ENCODE results near the gene PLEKHB2.
"Not testable (repeated sequence)": the region's sequence is repeated elsewhere in the genome, so short reads cannot be mapped to it uniquely, and the experiment has no call there.

PLEKHB2 gene, protein sequence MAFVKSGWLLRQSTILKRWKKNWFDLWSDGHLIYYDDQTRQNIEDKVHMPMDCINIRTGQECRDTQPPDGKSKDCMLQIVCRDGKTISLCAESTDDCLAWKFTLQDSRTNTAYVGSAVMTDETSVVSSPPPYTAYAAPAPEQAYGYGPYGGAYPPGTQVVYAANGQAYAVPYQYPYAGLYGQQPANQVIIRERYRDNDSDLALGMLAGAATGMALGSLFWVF

GRCh38 chr2:131105156-131105949, at the start of gene PLEKHB2:
Gene PLEKHB2, plus strand, starts transcription at chr2:131105336. Its CDS starts 15,606 bp downstream, at chr2:131120942.
- no peak for FAIRE-seq

DNA sequence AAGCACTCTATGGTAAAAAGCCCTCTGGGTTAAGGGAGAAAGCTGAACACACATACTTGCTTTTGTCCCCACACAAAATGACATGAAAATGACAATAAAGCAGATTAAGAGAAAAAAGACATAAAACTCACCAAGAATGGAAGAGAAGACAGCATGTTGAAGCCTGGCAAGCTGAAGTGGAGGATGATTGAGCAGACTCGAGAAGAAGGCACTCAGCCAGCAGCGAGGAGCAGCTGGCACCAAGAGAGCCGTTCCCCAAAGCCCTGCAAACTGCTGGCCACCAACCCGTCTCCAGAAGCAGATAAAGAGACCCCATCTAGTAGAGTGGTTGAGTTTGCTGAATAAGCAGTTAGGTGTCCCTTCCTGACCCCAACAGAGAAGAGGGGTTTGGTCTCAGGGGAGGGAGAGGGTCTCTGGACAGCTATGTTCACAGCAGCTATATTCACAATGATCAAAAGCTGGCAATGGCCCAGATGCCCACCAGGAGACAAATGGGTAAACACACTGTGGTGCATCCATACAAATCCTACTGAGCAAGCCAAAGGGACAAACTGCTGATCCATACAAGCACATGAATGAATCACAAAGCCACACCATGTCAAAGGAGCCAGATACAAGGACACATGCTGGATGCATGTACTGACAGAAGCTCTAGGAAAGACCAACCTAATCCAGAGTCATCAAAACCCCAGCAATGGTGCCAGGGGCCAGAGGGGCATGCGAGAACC, 48.8 kb upstream of the PLEKHB2 start:
- FAIRE-seq = no peak

GRCh38 chr2:131056932-131057287, 48.2 kb upstream of the PLEKHB2 start:
- FAIRE-seq = no peak

GRCh38 chr2:131058214-131058843, 46.8 kb upstream of the PLEKHB2 start:
- no peak for FAIRE-seq

DNA sequence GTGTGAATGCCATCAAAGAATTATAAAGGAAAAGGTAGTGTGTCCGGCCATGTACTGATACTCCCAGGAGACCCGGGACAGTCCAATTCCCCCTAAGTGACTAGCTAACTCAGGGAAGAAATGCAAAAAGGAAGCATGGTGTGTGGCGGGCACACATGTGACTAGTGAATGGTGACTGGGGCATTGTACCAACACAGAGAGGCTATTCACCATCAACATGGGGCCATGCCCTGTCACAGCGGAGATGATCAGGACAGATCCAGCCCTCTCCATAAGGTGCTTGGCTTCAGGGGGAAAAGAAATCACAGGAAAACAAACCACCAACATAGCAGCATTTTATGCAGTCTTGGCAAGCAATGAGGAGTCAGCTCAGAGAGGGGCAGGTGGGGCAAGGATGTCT, 46.2 kb upstream of the PLEKHB2 start:
- no peak for FAIRE-seq

- FAIRE-seq = no peak
Observed at GRCh38 chr2:131063501-131064283, 41.4 kb upstream of the PLEKHB2 start.

DNA sequence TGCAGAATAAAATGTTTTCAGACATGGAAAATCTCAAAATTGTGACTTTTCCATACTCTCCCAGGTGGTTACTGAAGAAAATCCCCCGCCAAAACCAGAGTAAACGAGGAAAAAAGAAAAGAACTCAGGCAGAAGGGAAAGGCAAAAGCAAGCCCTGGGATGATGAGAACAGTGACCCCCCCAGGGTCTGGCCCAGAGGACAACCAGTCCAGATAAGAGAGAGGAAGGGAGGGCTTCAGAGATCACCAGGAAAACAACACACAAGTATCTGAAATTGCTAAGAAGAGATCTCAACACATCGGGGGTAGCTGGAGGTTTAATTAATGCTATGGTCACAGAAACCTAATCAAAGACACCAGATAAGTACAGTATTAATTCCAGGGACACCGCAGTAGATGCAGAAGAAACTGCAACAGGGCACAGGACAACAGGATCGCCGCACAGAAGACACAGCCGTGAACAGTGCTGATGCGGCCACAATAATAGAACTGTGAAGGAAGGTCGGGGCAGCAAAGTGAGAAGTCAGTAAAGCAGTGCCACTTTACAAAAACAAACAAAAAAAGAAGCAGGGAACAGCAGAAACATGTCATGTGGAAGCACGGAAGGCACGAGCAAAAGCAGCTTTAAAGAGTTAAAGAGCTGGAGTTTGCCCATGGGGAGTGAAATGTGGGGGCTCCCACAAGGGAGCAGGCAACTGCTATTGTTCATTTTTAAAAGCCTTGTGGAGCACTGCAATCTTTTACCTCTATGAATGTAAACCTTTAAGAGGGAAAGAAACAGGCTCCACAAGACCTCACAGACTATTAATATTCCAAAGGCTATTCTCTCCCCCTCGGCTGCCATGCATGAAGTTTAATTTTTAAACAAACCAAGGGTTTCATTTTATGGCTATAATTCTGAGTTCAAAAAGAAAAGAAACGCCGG, 40.3 kb upstream of the PLEKHB2 start:
- FAIRE-seq = no peak

- FAIRE-seq = no peak
Observed at GRCh38 chr2:131067465-131068125, 37.5 kb upstream of the PLEKHB2 start.

DNA sequence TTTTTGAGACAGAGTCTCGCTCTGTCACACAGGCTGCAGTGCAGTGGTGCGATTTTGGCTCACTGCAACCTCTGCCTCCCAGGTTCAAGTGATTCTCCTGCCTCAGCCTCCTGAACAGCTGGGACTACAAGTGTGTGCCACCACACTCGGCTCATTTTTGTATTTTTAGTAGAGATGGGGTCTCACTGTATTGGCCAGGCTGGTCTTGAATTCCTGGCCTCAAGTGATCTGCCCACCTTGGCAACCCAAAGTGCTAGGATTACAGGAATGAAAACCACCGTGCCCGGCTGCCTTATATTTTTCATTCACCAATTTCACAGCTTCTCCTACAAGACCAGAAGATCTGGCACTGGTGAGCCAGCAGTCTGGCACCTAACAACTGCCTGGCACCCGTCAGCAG, 37.0 kb upstream of the PLEKHB2 start:
- not testable (repeated sequence) for FAIRE-seq

DNA sequence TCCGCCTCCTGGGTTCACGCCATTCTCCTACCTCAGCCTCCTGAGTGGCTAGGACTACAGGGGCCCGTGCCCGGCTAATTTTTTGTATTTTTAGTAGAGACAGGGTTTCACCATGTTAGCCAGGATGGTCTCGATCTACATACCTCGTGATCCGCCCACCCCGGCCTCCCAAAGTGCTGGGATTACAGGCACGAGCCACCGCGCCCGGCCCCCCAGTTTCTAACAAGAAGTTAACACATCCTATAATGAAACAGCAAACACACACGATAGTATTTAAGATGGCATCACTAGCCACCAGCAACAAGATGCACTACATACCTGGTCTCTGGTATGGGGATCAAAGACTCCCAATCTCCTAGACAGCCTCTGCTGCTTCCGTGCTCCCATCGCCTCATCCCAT, 29.6 kb upstream of the PLEKHB2 start:
- not testable (repeated sequence) for FAIRE-seq

DNA sequence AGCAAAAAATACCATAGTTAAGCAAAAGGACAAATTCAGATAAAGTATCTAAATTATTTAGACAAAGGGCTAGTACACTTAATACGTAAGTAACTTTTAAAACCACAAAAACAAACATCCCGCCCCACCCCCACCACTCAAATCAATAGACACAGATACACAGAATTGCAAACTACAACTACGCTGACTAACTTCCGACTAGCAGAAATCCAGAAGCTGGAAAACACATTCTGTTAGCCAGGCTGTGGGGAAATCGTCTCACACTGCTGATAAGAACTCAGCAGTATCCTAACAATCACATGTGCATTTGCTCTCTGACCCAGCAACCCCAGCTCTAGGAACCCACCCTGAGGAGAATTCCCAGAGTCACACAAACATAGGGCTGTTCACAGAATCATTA, 28.4 kb upstream of the PLEKHB2 start:
- no peak for FAIRE-seq

DNA sequence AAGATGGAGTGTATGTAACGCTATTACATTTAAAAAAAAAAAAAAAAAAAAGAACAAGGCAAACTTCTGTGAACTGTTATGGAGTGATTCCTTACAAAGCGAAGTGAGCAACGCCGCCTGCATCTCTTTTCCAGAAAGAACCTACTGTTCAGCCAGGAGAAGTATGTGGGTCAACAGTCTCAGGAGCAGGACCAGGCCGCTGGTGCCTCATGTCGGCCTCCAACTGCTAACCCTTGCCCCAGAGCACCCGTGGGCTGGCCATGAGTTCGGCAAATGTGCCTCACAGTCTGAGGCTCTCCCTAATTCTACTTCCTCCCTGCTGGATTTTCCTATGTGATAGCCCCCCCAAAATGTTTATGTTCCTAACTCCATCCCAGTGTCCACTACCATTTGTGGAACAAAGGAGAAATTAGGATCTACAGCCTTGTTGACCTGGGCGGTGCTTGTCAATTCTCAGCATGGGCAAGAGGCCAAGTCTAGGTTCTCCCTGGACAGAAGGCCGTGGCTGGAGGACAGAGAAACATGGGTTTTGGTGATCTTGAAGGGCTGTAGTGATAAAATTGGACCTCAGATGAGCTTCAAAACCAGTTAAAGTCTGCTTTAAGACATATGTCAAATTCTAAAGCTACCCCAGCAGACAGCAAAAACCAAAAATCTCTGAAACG, 27.8 kb upstream of the PLEKHB2 start:
- FAIRE-seq = no peak

DNA sequence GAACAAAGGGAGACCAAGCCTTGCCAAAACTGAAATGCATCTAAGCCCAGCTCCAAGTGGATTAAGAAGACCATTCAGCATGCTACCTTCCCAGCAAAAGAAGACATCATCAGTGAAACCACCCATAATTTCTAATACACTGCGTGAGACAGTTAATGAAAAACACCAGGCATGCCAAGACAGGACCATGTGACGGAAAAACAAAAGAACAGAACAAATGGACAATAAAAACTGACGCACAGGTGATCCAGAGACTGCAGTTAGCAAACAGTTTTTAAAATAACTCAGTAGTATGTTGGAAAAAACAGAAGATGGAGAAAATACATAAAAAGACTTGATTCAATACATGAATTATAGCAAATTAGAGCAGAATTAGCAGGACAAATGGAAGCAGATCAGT, 27.2 kb upstream of the PLEKHB2 start:
- FAIRE-seq = no peak

- FAIRE-seq = not testable (repeated sequence)
Observed at GRCh38 chr2:131079931-131080330, 25.2 kb upstream of the PLEKHB2 start.

GRCh38 chr2:131081190-131081589, 23.9 kb upstream of the PLEKHB2 start:
- no peak for FAIRE-seq

- no peak for FAIRE-seq
Observed at GRCh38 chr2:131085646-131086045, 19.5 kb upstream of the PLEKHB2 start.

DNA sequence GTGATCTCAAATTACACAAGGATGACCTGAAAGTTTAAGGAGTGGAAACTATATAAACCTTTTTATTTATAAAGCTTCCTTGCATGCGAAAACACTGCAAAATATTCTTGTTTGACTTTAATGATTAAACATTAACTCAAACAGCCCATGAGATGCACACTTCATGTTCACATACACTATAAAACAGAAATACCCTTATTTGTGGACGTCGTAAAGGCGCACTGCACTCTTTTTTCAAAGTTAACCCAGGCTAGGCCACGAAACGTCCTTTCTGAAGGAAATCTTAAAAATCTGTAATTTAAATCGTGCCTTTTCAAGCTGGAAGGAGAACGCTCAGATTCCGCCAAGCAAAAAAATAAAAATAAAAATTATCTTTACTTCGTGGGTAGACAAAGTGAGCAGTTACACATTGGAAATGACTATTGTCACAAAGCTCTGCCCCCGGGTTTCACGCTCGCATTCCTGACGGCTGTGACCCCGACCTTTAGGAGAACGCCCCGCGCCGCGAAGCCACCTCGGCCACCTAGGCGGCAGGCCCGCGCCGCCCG, 12.6 kb upstream of the PLEKHB2 start:
- no peak for FAIRE-seq

DNA sequence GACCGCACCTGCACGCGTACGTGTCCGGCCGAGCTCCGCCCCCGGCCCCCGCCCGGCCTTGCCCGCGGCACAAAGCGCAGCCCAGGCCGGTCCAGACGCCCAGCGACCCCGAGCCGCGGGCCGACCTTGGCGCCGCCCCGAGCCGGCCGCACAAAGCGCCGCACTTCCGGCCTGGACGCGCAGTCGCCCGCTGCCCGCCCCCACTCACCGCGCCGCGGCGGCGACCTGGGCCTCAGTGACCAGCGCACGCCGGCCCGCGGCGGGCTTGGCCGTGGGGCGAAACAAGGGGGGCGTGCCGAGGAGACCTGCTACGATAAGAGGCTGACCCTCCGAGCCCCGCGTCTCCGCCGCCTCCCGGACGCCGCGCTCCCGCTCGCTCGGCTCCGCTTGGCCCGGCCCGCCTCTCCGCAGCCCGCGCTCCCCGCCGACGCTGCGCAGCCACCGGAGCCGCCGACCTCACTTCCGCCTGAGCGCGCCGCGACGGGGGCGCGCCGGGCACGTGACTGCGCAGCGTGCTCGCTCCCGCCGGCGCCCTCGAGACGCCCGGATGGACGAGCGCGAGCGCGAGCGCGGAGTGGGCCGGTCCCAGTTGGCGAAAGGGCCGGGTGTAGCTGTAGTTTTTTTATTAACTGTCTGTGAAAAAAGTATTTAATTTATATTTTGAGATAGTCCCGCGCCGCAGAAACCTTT, 12.0 kb upstream of the PLEKHB2 start, which contains the start of gene FAM168B:
Gene FAM168B, minus strand, starts transcription at position 455 of the 690 bp plus-strand sequence. CDS start 10,814 bp downstream, outside the sequence.
- no peak for FAIRE-seq

Measured in TTC549 (cell line).